Gastrocnemius medialis (tissue), 4 donors: ENCODE data around the gene TNFRSF13B. TPM values are rescaled to one million over a fixed set of nuclear protein-coding genes. Genes with fewer than 3 reads are reported as not detected.
"Not testable (repeated sequence)": the region's sequence is repeated elsewhere in the genome, so short reads cannot be mapped to it uniquely, and the experiment has no call there.

ENCODE experiments used
- ATAC-seq, 2 donors: fragments of 150-250 bp; one replicate each; pipeline ENCODE4 v1.9.1; 2016
- DNase-seq, 2 donors: peaks; one replicate each; pipeline ENCODE4 v3.0.0-alpha.2; 2019
- H3K27ac ChIP-seq, 4 donors: fragments of 200-600 bp; sonication (generic); 1 replicate in 1 of 4; 2 replicates in 3 of 4; pipeline ENCODE4 v1.5.1; 2016 to 2018; ENCODE audit warnings: mild to moderate bottlenecking in 2 of 4, moderate library complexity in 1 of 4
- H3K27me3 ChIP-seq, 3 donors: fragments of 200-600 bp; sonication (generic) in 2 of 3; 1 replicate in 1 of 3; 2 replicates in 2 of 3; pipeline versions ENCODE4 v1.5.1 to v1.6.0; 2016 to 2019; ENCODE audit warnings: mild to moderate bottlenecking in 1 of 3, moderate library complexity in 1 of 3
- H3K36me3 ChIP-seq, 2 donors: fragments of 200-600 bp; sonication (generic) in 1 of 2; one replicate each; pipeline ENCODE4 v1.5.1; 2017 to 2018
- H3K4me1 ChIP-seq, 2 donors: fragments of 200-600 bp; sonication (generic) in 1 of 2; one replicate each; pipeline ENCODE4 v1.5.1; 2016 to 2017; ENCODE audit warnings: mild to moderate bottlenecking in 2 of 2
- H3K4me3 ChIP-seq, 4 donors: fragments of 200-600 bp; sonication (generic) in 3 of 4; 1 replicate in 1 of 4; 2 replicates in 3 of 4; pipeline ENCODE4 v1.5.1; 2016 to 2019; ENCODE audit warnings: mild to moderate bottlenecking in 2 of 4
- H3K9me3 ChIP-seq, 3 donors: fragments of 200-600 bp; sonication (generic) in 2 of 3; 1 replicate in 1 of 3; 2 replicates in 2 of 3; pipeline ENCODE4 v1.5.1; 2016 to 2019
- CTCF ChIP-seq, 5 experiments: fragments of 450-650 bp in 3 of 5; fragments of 200-600 bp in 2 of 5; sonication (generic) in 2 of 5; IDR thresholded peaks in 4 of 5; conservative IDR thresholded peaks in 1 of 5; 1 replicate in 4 of 5; 2 replicates in 1 of 5; pipeline ENCODE4 v1.5.1; 2016 to 2019; ENCODE audit warnings: antibody characterized with exemption in 5 of 5, mild to moderate bottlenecking in 3 of 5, moderate library complexity in 3 of 5
- POLR2A ChIP-seq, 2 donors: fragments of 450-650 bp; IDR thresholded peaks; one replicate each; pipeline ENCODE4 v1.6.1; 2017; ENCODE audit warnings: antibody characterized with exemption in 2 of 2, mild to moderate bottlenecking in 2 of 2, moderate library complexity in 2 of 2
- in situ Hi-C, 4 donors: fragments of 200-750 bp; cut with MboI; loops; one replicate each; pipeline versions ENCODE4 v1.15.0 to v1.8.0; 2017; ENCODE audit warnings: low sequenced_read_pairs in 4 of 4
- intact Hi-C: fragments of 100-400 bp; cut with DNase I; formaldehyde crosslinking; loops from one replicate; pipeline ENCODE4 v1.15.1; 2023; ENCODE audit warnings: low total_unique reads
- total RNA-seq, 4 donors: library from RNA; depleted of rRNA; stranded (reverse); fragments of >200 nt; gene quantifications; one replicate each; pipeline versions ENCODE4 v1.1.0 to v1.2.3, GENCODE V29; 2016

TNFRSF13B gene
- total RNA-seq, 4 donors from 2014 or later: not detected

- not testable (repeated sequence) for H3K27me3 ChIP-seq, H3K4me3 ChIP-seq, H3K27ac ChIP-seq, H3K9me3 ChIP-seq, H3K4me1 ChIP-seq, ATAC-seq, H3K36me3 ChIP-seq
- intact Hi-C loops (loop anchor here (5.0 to 10.0 kb wide), 2 partner anchors 120 to 307 kb away; no protein-coding TSS in a partner anchor), in situ Hi-C loops (loop anchor here in 1 of 4 donors (25.0 kb wide), 2 partner anchors 132 to 282 kb away; partner anchors contain the start of gene COPS3)
- peak in 1 of 2 donors; percentile 3 for DNase-seq
These were observed 33.2 kb upstream of the TNFRSF13B start for GRCh38 chr17:17004997-17005614.

- TF ChIP-seq CTCF (IDR thresholded peaks at IDR 0.05 in 4 of 5, conservative IDR thresholded peaks at IDR 0.05 in 1 of 5) (no peak), POLR2A (IDR thresholded peaks at IDR 0.05) (no peak)
- DNase-seq: peak in 1 of 2 donors; percentile 2
- Histone ChIP-seq H3K4me3 (no peak overlapping the region), H3K9me3 (no peaks in the 10 kb centered on the region), H3K27ac (no peak overlapping the region), H3K36me3 (no peaks in the 10 kb centered on the region), H3K4me1 (peaks cover 0 to under 1% of the 10 kb centered on the region in 2 donors), H3K27me3 (no peaks in the 10 kb centered on the region)
- in situ Hi-C loops: loop anchor here in 1 of 4 donors (25.0 kb wide), 2 partner anchors 133 to 283 kb away; partner anchors contain the start of gene COPS3
- no peak for ATAC-seq
- intact Hi-C loops: loop anchor here (5.0 to 10.0 kb wide), 2 partner anchors 120 to 308 kb away; no protein-coding TSS in a partner anchor
These were observed 32.5 kb upstream of the TNFRSF13B start for GRCh38 chr17:17004251-17004996.

- in situ Hi-C loops (loop anchor here in 1 of 4 donors (25.0 kb wide), 2 partner anchors 134 to 284 kb away; partner anchors contain the start of gene COPS3), intact Hi-C loops (loop anchor here (5.0 to 10.0 kb wide), 2 partner anchors 122 to 309 kb away; no protein-coding TSS in a partner anchor)
- H3K4me1 ChIP-seq, H3K36me3 ChIP-seq, H3K27me3 ChIP-seq, H3K9me3 ChIP-seq, H3K4me3 ChIP-seq, DNase-seq, H3K27ac ChIP-seq: not testable (repeated sequence)
- peak in 1 of 2 donors; percentile 12 for ATAC-seq
These were observed 31.1 kb upstream of the TNFRSF13B start for GRCh38 chr17:17002731-17003715.

- Histone ChIP-seq H3K36me3 (no peaks in the 10 kb centered on the region), H3K4me1 (no peaks in the 10 kb centered on the region), H3K4me3 (peak overlapping the region in 2 of 4 donors; percentile 20 to 31), H3K9me3 (no peaks in the 10 kb centered on the region), H3K27me3 (no peaks in the 10 kb centered on the region), H3K27ac (no peak overlapping the region)
- TF ChIP-seq POLR2A (IDR thresholded peaks at IDR 0.05) (no peak), CTCF (IDR thresholded peaks at IDR 0.05 in 4 of 5, conservative IDR thresholded peaks at IDR 0.05 in 1 of 5) (peak; percentile 86 to 99 (median 96))
- DNase-seq (peak; percentile 44 to 65), ATAC-seq (peak; percentile 59 to 73)
- intact Hi-C loops: loop anchor here (2.0 to 10.0 kb wide), 3 partner anchors 123 to 639 kb away; no protein-coding TSS in a partner anchor
- in situ Hi-C loops: loop anchor here in 1 of 4 donors (25.0 kb wide), 2 partner anchors 135 to 285 kb away; partner anchors contain the start of gene COPS3
These were observed 30.1 kb upstream of the TNFRSF13B start for GRCh38 chr17:17001874-17002520.
